A673 (cell line): ENCODE data around the gene ERGIC1.

ENCODE experiments used
- EZH2 ChIP-seq: fragments of 200-600 bp; sonication (generic); IDR thresholded peaks from 2 replicates; pipeline ENCODE4 v1.6.1; 2017; ENCODE audit warnings: borderline replicate concordance, low read depth, mild to moderate bottlenecking, mixed read lengths, antibody characterized with exemption, low read length; ENCODE audit not compliant: poor library complexity, severe bottlenecking
- TF ChIP-seq, protein P1 (sequence below): fragments of 300-800, 200-600 bp; sonication (generic); conservative IDR thresholded peaks from 2 replicates; pipeline ENCODE4 v1.5.1; 2017; ENCODE audit warnings: low read depth, mild to moderate bottlenecking, antibody characterized with exemption, low read length, moderate library complexity, mixed read lengths

DNA sequence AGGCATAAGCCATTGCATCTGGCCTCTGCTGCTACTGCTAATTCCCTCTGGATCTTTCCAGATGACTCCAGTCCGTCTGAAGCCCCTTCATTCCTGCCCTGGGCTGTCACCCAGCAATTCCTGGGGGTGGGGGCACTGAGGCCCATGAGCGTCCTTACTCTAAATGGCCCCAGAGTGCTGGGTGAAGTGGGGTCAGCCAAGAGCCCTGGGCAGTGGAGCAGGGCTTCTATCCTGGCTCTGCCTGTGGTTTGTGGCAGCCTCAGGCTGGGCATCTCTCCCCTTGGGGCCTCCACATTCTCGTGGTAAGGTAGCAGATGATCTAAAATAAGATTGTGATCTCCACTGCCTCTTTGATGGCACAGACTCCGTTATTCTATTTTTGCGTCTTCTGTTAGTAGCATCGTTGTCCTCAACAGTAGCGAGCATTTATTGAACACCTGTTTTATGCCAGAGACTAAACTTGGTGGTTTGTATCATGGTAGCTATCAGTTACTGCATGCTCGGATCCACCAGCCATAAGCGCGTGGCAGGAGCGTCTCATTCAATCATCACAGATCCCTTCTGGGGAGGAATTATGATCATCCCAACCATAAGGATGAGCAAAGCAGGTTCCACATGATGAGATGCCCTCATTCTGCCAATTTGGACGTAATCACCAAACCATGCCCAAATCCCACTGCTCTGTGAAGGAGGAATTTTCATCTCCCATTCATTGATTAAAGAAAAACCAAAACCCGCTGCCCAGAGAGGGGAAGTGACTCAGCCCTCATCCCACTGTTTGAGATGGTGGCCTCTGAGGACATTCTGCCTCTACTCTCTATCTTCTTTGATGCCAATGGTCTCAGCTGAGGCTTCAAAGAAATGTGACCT, 41.1 kb upstream of the ERGIC1 start:
- TF ChIP-seq, protein P1, sequence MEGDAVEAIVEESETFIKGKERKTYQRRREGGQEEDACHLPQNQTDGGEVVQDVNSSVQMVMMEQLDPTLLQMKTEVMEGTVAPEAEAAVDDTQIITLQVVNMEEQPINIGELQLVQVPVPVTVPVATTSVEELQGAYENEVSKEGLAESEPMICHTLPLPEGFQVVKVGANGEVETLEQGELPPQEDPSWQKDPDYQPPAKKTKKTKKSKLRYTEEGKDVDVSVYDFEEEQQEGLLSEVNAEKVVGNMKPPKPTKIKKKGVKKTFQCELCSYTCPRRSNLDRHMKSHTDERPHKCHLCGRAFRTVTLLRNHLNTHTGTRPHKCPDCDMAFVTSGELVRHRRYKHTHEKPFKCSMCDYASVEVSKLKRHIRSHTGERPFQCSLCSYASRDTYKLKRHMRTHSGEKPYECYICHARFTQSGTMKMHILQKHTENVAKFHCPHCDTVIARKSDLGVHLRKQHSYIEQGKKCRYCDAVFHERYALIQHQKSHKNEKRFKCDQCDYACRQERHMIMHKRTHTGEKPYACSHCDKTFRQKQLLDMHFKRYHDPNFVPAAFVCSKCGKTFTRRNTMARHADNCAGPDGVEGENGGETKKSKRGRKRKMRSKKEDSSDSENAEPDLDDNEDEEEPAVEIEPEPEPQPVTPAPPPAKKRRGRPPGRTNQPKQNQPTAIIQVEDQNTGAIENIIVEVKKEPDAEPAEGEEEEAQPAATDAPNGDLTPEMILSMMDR, result no peak
- no peak for TF ChIP-seq EZH2
